WTC11 (cell line): ENCODE results near the gene PRUNE2. TPM values are rescaled to one million over a fixed set of nuclear protein-coding genes. Genes with fewer than 3 reads are reported as not detected.

ENCODE experiments used
- ATAC-seq: fragments of 200-7000 bp; cut with Tn5 transposase; 2 replicates; pipeline ENCODE4 v1.10.0; 2021; ENCODE audit warnings: mild to moderate bottlenecking, moderate library complexity
- CTCF ChIA-PET: fragments of 300-600 bp; sonication (Branson Sonifier 250); formaldehyde crosslinking; loops from one replicate; lab custom pipeline; 2021; ENCODE audit warnings: antibody characterized with exemption; lab: Charles Lee
- POLR2A ChIA-PET: fragments of 350-600 bp; sonication (Branson Sonifier 250); formaldehyde crosslinking; loops from one replicate; lab custom pipeline; 2021; ENCODE audit warnings: antibody characterized with exemption; lab: Charles Lee
- DNase-seq: peaks from one replicate; pipeline ENCODE4 v3.0.0; 2021; ENCODE audit warnings: low spot score
- H3K27ac Mint-ChIP-seq: 2 replicates; pipeline ENCODE4 v1.8.0; 2021; ENCODE audit warnings: mixed read lengths
- H3K27me3 Mint-ChIP-seq: 2 replicates; pipeline ENCODE4 v1.8.0; 2021; ENCODE audit warnings: low read depth, mild to moderate bottlenecking, moderate library complexity, mixed read lengths
- H3K36me3 Mint-ChIP-seq: 2 replicates; pipeline ENCODE4 v1.8.0; 2021; ENCODE audit warnings: mixed read lengths
- H3K4me1 Mint-ChIP-seq: 2 replicates; pipeline ENCODE4 v1.8.0; 2022; ENCODE audit warnings: mixed read lengths
- H3K4me3 Mint-ChIP-seq: 2 replicates; pipeline ENCODE4 v1.8.0; 2021; ENCODE audit warnings: mild to moderate bottlenecking, moderate library complexity, mixed read lengths
- H3K9me3 Mint-ChIP-seq: 2 replicates; pipeline ENCODE4 v1.8.0; 2021; ENCODE audit warnings: mixed read lengths
- ATF1 ChIP-seq: sonication (generic); formaldehyde crosslinking; IDR thresholded peaks from 2 replicates; pipeline ENCODE4 v1.8.1; 2023; ENCODE audit warnings: mild to moderate bottlenecking, moderate library complexity, missing genetic modification reagents
- CTCF ChIP-seq: fragments of 200-600 bp; IDR thresholded peaks from 2 replicates; pipeline ENCODE4 v1.8.0; 2022; ENCODE audit warnings: antibody characterized with exemption
- E2F4 ChIP-seq: sonication (generic); formaldehyde crosslinking; IDR thresholded peaks from 2 replicates; pipeline ENCODE4 v1.8.1; 2022; ENCODE audit warnings: low read depth, mild to moderate bottlenecking, moderate library complexity, missing genetic modification reagents, borderline replicate concordance
- ETV6 ChIP-seq: sonication (generic); formaldehyde crosslinking; IDR thresholded peaks from 2 replicates; pipeline ENCODE4 v1.8.1; 2022; ENCODE audit warnings: mild to moderate bottlenecking, missing genetic modification reagents
- FOXK1 ChIP-seq: sonication (generic); formaldehyde crosslinking; IDR thresholded peaks from 2 replicates; pipeline ENCODE4 v1.8.0; 2022; ENCODE audit warnings: mild to moderate bottlenecking, moderate library complexity, missing genetic modification reagents
- HMGA2 ChIP-seq: fragments of 250-450 bp; sonication (Bioruptor Pico); IDR thresholded peaks from 2 replicates; pipeline ENCODE4 v1.4.0; 2021; ENCODE audit warnings: mild to moderate bottlenecking, moderate library complexity
- HMGXB4 ChIP-seq: sonication (generic); formaldehyde crosslinking; IDR thresholded peaks from 2 replicates; pipeline ENCODE4 v1.8.1; 2023; ENCODE audit warnings: mild to moderate bottlenecking, moderate library complexity, missing genetic modification reagents
- KAT7 ChIP-seq: sonication (generic); formaldehyde crosslinking; IDR thresholded peaks from 2 replicates; pipeline ENCODE4 v1.8.1; 2023; ENCODE audit warnings: missing genetic modification reagents, mild to moderate bottlenecking, borderline replicate concordance
- MYBL2 ChIP-seq: sonication (generic); formaldehyde crosslinking; IDR thresholded peaks from 2 replicates; pipeline ENCODE4 v1.8.1; 2023; ENCODE audit warnings: mild to moderate bottlenecking, moderate library complexity, missing genetic modification reagents
- NFYB ChIP-seq: sonication (generic); formaldehyde crosslinking; conservative IDR thresholded peaks from 2 replicates; pipeline ENCODE4 v1.8.0; 2022; ENCODE audit warnings: low read depth, missing genetic modification reagents
- NR1H2 ChIP-seq: sonication (generic); formaldehyde crosslinking; IDR thresholded peaks from 2 replicates; pipeline ENCODE4 v1.9.0; 2021; ENCODE audit warnings: mild to moderate bottlenecking, moderate library complexity, missing genetic modification reagents
- SP1 ChIP-seq: sonication (generic); formaldehyde crosslinking; conservative IDR thresholded peaks from 2 replicates; pipeline ENCODE4 v1.8.1; 2022; ENCODE audit warnings: missing genetic modification reagents
- TP53 ChIP-seq: sonication (generic); formaldehyde crosslinking; IDR thresholded peaks from 2 replicates; pipeline ENCODE4 v1.8.1; 2023; ENCODE audit warnings: mild to moderate bottlenecking, missing genetic modification reagents
- ZBTB21 ChIP-seq: sonication (generic); formaldehyde crosslinking; IDR thresholded peaks from 2 replicates; pipeline ENCODE4 v1.8.1; 2023; ENCODE audit warnings: mild to moderate bottlenecking, missing genetic modification reagents, borderline replicate concordance
- ZBTB43 ChIP-seq: sonication (generic); formaldehyde crosslinking; IDR thresholded peaks from 2 replicates; pipeline ENCODE4 v1.8.1; 2023; ENCODE audit warnings: mild to moderate bottlenecking, missing genetic modification reagents
- ZNF281 ChIP-seq: sonication (generic); formaldehyde crosslinking; IDR thresholded peaks from 2 replicates; pipeline ENCODE4 v1.8.0; 2023; ENCODE audit warnings: mild to moderate bottlenecking, missing genetic modification reagents
- ZNF396 ChIP-seq: fragments of 250-450 bp; sonication (Bioruptor Pico); IDR thresholded peaks from 2 replicates; pipeline ENCODE4 v1.8.0; 2021; ENCODE audit warnings: mild to moderate bottlenecking, moderate library complexity, borderline replicate concordance
- ZNF416 ChIP-seq: fragments of 250-450 bp; sonication (Bioruptor Pico); IDR thresholded peaks from 2 replicates; pipeline ENCODE4 v1.9.0; 2021; ENCODE audit warnings: mild to moderate bottlenecking, inconsistent platforms
- ZSCAN18 ChIP-seq: fragments of 250-450 bp; sonication (Bioruptor Pico); IDR thresholded peaks from 2 replicates; pipeline ENCODE4 v2.1.2; 2022; ENCODE audit warnings: mild to moderate bottlenecking, moderate library complexity
- total RNA-seq: library from RNA; stranded (reverse); gene quantifications from 3 replicates; pipeline ENCODE4 v1.2.3, GENCODE V29; 2021

PRUNE2 gene
- total RNA-seq, 1 experiment from 2014 or later = 13.1 TPM

GRCh38 chr9:76630916-76631315, 275.0 kb downstream of the PRUNE2 start (continued):
- TF ChIP-seq ZNF281 (CRISPR knock-in tag) = no peak
- no peak for TF ChIP-seq MYBL2
- no peak for TF ChIP-seq ZBTB21 (CRISPR knock-in tag)
- no peak for TF ChIP-seq NFYB (CRISPR knock-in tag)
- no peak for TF ChIP-seq FOXK1 (CRISPR knock-in tag)
- TF ChIP-seq, all 79 proteins: peak for 0

GRCh38 chr9:76629205-76629990, 276.5 kb downstream of the PRUNE2 start:
- Mint-ChIP-seq H3K27me3 (no peaks in the 10 kb centered on the region), H3K36me3 (no peaks in the 10 kb centered on the region), H3K4me3 (no peak overlapping the region), H3K9me3 (no peaks in the 10 kb centered on the region), H3K4me1 (peaks cover 4% of the 10 kb centered on the region; the same call in 1 of the 2 replicates), H3K27ac (no peak overlapping the region)
- TF ChIP-seq ZBTB43 (CRISPR knock-in tag) (no peak), TP53 (no peak), ZNF396 (CRISPR knock-in tag) (no peak), NR1H2 (CRISPR knock-in tag) (no peak), ZSCAN18 (CRISPR knock-in tag) (no peak), HMGXB4 (CRISPR knock-in tag) (no peak), KAT7 (no peak), ZNF281 (CRISPR knock-in tag) (no peak), E2F4 (CRISPR knock-in tag) (no peak), ZNF416 (no peak), SP1 (CRISPR knock-in tag) (no peak), CTCF (no peak), ATF1 (CRISPR knock-in tag) (no peak), ETV6 (CRISPR knock-in tag) (no peak), HMGA2 (CRISPR knock-in tag) (no peak)
- CTCF ChIA-PET = no interaction called here
- POLR2A ChIA-PET = no interaction called here
- DNase-seq (no peak), ATAC-seq (no peak)
